GM21381 (cell line): ENCODE measurements around the gene CROCC.
"Not testable (repeated sequence)": the region's sequence is repeated elsewhere in the genome, so short reads cannot be mapped to it uniquely, and the experiment has no call there.

ENCODE experiments used
- ATAC-seq: cut with Tn5 transposase; IDR thresholded peaks from one replicate; pipeline ENCODE4 v1.9.1; 2021; ENCODE audit warnings: mild to moderate bottlenecking, moderate library complexity; ENCODE audit not compliant: unreplicated experiment

CROCC gene

DNA sequence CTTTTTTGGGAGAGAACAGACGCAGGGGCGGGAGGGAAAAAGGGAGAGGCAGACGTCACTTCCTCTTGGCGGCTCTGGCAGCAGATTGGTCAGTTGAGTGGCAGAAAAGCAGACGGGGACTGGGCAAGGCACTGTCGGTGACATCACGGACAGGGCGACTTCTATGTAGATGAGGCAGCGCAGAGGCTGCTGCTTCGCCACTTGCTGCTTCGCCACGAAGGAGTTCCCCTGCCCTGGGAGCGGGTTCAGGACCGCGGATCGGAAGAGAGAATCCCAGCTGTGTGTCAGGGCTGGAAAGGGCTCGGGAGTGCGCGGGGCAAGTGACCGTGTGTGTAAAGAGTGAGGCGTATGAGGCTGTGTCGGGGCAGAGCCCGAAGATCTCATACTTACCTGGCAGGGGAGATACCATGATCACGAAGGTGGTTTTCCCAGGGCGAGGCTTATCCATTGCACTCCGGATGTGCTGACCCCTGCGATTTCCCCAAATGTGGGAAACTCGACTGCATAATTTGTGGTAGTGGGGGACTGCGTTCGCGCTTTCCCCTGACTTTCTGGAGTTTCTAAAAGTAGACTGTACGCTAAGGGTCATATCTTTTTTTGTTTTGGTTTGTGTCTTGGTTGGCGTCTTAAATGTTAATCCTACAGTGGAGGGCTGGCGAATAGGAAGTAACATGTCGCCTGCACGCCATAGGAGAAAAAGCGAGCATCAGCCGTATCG is 26.0 kb upstream of the CROCC start, which contains the start of gene RNU1-2:
TSS of gene RNU1-2 (plus strand) at position 383 of the 718 bp plus-strand sequence.
- ATAC-seq: peak; percentile 98

DNA sequence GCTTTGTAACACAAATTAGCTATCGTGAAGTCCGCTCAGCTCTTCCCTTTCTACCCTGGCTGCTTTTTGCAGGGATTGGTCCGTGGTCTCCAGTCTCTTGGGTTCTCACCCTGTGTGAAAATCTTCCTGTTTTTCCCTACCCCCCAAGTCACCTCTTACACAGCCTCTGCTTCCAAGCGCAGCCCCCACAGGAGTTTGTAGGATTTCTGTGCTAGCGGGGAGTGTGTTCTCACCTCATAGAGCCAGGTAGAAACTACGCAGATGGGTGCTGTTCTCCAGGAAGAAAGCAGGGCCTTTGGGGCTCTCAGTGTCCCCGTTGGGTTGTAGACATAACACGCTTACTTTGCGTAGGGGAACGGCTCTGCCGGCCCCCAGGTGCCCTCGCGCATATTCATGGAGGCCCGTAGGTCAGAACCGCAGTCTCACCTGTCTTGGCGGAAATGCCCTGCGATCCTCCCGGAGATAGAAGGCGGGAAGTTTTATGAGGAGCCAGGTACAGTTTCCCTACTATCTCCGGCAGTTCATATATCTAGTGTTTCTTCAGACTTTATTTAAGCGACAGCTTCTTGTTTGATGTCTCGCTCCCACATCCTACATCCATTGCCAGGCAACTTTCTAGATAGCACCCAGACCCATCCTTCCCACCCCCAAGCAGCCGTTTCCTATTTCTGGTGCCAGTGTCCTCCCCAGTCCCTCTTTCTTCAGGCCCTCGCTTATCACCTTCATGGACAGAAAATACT is 25.2 kb upstream of the CROCC start:
- peak; percentile 24 for ATAC-seq

DNA sequence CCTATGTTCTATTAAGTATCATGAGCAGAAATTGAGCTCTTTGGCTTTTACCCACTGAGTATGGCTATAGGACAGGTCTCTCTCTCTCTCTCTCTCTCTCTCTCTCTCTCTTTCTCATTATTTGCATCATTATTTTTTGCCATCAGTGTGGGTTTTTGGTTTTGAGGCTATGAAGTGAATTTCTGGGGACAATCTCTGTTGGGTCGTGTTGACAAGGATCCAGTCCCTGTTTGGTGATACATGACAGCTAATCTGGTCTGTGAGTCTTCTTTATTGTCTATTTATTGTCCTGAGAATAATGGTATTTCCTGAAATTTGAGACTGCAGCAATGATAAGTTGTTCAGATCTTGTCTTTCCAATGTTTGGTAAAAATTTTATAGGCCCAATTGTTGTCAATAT is 24.1 kb upstream of the CROCC start:
- not testable (repeated sequence) for ATAC-seq

DNA sequence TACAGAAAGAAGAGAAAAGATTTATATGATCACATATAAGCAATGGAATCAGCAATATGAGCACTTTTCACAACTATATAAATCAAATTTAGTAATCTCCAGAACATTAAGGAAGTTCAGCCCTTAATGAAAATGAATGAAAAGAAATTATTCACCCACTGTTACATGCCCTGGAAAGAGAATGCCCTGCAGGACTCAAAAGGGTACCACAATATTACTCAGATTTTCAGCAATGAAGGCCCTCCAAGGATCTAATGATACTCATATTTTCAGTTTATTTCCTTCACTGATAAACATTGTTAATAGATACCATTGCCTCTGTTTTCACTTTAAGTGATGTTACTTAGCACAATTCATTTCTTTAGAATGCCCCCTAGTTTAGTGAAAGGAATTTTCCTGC is 23.4 kb upstream of the CROCC start:
- not testable (repeated sequence) for ATAC-seq

DNA sequence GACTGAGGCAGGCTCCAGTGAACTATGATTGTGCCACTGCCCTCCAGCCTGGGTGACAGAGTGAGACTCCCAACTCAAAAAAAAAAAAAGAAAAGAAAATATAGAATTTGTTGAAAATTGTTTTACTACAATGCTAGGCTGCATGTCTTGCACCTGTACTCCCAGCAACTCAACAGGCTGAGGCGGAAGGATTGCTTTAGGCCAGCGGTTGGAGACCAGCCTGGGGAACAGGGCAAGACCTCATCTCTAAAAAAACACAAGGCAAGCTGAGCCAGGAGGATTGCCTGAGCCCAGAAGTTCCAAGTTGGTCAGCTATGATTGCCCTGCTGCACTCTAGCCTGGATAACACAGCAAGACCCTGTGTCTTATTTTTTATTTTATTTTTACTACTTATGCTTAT is 22.7 kb upstream of the CROCC start:
- ATAC-seq: not testable (repeated sequence)

DNA sequence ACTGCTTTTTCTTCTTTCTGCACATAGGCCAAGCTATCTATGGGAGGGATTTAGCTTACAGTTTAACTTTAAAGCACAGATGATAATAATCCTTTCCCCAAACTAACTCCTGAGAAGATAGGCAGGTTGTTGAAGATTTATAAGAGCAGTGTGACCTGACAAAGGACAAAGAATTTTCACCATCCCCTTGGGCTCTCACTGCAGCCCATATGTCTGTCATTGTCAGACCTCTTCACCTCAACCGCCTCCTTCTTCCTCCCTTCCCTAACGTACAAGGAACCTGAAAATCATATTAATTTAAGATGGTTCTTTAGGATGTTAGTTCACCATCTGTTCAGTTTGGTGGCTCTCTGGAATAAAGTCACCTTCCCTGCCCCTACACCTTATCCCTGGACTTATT is 21.0 kb upstream of the CROCC start:
- ATAC-seq: no peak

DNA sequence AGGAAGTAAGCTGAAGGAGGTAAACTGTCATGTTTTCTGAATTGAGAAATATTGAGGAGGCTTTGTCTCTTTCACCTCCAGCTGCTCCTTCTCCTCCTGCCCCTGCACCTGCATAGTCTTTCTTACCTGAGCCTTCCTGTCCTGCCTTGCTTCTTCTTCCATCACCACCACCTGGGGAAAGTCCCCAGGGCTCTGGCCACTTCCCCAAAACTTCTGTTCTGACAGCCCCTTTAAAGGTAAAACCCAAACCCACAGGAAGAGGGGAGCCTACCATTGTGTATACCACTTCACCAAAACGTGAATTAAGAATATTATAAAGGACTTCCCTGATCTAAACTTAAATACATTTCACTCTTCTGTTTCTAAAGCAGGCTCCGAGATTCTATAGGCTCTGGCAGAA is 20.4 kb upstream of the CROCC start:
- not testable (repeated sequence) for ATAC-seq

DNA sequence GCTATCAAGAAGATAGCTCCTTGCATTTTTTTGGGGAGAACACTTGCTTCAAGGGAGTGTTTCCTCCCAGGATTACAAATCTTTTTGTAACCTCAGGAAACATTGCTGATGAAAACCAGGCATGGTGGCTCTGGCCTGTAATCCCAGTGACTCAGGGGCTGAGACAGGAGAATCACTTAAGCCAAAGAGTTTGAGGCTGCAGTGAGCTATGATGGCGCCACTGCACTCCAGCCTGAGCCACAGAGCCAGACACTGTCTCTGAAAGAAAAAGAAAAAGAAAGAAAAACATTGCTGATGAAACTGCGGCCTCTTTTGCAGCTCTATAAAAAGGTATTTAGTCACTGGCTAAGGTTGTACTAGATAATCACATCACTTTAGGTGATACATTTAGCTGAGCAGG is 18.7 kb upstream of the CROCC start:
- no peak for ATAC-seq

DNA sequence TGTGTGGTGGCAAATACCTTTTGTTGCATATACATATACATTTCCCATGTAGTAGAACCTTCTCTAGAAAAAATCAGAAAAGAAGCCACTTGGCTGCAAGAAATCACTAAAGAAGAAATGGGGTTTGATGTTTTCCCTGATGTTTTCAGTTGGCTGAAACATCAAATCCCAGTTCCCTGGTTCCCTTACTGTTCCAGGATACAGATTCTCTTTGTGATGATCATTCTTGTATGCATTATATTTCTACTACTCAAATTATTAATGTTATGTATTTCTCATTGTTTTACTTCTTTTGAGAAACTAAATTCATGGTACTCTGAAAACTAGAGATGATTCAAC is 18.3 kb upstream of the CROCC start:
- ATAC-seq: no peak

DNA sequence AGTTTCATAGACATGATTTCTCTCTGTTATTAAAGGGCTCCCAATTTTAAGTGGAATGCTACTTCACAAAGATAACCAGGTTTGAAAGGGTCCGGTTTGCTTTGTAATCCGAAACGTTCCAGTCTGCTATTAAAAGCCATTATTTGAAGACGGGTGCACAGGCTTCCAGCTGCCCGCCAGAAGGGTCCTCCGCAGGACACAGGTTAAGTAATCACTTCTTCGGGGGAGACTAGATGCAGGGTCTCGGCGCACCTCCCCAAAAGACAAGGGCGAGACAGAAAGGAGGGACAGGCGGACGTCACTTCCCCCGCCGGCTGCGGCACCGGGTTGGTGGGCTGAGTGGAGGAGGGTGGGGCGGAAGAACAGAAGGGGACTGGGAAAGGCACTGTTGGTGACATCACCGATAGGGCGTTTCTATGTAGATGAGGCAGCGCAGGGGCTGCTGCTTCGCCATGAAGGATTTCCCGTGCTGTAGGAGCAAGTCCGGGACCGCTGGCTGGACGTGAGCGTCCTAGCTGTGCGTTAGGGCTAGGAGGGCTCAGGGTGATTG is 17.1 kb upstream of the CROCC start:
- ATAC-seq: peak; percentile 92

DNA sequence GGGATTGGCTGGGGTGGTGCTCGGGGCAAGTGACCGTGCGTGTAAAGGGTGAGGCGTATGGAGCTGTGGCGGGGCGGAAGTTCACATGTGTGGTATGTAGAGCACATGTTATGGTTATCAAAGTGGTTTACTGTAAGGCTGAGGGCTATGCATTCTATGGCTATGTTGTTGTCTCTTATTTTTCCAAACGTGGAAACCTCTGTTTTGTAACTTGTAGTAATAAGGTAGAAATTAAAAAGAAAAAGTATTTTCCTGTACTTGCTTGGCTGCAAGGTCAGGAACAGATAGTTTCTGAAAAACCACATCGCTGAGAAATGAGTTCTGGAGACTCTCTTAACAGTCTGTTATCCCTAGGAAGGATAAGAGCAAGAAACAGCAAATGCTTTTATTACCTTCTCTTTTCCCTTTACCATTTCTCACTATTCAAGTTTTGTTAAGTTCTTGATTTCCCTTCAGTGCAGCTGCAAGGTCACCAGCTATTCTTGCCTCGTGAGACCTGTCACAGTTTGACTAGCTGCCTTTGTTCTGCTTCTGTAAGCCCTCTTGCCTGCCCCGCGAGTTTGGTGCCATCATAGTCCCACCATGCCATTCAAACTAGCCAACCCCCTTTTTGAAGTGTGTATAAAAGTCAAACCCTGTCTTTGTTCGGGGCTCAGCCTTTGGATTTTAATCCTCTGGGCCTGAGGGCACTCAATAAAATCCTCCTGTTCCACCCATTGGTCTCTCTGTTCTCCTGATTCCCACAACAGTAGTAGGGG is 16.4 kb upstream of the CROCC start:
- ATAC-seq: peak; percentile 68

DNA sequence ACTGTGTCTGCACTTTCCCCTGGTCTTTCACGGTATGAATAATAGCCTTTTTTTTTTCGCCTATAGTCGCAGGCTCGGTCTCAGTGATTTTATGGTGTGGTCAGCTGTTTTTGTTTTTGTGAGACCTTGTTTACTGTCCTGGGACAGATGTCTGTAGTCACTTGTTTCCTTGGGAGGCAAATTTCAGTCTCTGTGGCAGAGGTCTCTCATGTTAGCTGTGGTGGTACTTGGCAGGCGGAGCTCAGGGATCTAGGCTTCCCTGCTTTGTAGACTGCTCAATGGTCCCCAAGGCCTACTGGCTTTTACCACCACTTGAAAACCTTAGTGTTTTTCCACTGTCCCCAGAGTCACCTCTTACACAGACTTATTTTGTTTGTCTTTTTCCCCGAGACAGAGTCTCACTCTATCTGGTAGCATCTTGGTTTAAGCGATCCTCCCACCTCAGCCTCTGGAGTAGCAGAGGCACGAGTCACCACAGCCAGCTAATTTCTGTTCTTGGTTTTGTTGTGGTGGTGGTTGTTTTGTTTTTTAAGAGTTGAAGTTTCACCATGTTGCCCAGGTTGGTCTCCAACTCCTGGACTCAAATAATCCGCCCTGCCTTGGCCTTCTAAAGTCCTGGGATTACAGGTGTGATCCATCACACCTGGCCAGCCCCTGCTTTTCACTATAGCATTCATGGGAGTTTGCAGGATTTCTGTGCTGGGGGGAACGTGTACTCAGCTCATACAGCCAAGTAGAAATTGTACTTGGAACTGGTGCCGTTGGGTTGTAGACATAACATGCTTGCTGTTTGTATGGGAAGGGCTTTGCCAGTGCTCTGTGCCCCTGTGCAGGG is 15.6 kb upstream of the CROCC start:
- ATAC-seq: no peak

DNA sequence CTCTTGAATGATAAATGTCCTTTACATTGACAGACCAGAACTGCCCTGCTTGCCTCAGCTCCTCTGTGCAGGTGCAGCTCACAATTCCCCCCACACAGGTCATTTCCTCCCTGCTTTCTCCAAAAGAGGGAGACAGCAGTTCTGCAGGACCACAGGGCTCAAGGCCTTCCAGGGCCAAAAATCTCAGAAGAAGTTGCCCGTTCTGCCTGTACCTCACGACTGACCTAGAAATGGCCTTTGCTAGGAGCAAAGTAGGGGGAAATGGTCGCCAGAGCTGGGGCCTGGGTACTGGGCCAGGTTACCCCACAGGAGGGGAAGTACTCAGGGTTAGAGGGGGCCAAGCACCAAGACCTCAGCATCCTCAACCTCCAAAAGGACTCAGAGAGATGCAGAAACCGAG is 14.9 kb upstream of the CROCC start:
- ATAC-seq: no peak

DNA sequence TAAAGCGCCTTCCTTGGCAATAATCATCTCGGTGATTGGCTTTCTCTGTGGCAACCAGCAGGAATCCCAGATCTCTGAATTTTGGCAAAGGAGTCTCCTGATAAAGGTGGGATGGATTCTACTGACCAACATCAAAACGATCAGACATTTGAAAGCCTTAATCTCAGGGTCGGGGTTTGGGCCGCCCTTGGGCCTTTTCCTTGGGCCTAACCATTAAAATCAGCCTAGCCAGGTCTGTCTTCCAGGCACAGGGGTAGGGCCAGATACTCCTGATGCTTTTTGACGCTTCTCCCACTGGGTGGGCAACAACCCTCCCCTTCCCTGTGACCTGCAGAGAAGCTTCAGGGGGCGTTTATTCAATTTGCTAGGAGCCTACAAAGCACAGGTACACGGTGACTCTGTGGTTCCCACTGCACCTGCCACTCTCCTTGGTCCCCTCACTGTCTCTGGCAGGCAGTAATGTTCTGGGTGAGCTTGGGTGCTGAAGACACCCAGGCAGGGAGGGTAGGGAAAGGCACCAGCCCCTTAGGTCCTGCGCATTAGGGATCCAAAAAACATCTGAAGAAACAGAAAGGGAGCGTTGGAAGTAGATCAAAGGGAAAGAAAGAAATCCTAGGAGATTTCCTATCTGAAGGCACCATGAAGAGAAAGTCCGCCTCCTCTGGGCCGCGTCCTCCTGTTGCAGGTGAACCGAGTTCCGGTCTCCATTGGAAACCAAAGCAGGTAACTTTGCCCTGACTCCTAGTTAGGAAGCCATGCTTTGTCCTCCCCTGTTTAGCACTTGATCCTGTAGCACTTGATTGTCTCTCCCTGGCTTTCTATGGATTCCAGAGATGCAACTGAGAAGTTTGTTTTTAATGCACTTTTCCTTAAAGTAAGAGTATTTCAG is 13.6 kb upstream of the CROCC start:
- ATAC-seq: no peak

DNA sequence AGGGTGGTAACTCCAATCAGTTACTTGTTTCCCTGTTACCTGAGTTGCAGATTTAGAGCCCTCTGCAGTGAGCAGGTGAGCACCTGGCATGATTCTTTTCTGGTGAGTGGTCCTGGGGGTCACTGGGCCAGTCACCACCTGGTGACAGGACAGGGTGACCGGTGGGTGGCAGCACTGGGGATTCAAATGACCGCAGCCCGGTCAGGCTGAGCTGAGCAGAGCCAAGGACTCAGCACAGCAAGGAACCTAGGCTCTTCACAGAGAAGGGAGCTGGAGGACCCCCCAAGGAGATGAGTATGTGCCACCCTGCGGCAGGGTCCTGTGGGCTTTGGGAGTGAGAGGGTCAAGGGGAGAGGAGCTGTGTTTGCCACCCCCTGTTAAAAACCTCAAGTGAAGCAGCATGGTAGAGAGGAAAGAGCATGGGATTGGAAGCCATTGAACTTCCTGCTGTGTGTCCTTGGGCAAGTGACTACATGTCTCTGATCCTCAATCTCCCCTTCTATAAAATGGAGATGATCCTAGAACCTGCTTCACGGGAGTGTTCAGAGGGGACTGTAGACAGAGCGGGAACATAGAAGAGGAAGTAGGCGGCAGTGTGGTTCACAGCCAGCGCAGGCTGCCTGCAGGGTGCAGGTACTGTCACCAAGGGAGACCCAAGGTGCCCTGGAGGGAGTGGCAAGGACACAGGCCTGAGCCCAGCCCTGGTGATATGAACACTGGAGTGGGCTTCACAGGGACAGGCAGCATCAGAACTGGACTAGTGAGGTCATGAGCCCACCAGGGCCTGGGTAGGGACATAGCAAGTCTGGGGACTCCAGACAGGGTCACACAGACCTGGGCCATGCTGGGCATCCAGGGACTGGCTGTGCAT is 9.6 kb upstream of the CROCC start:
- ATAC-seq: not testable (repeated sequence)

DNA sequence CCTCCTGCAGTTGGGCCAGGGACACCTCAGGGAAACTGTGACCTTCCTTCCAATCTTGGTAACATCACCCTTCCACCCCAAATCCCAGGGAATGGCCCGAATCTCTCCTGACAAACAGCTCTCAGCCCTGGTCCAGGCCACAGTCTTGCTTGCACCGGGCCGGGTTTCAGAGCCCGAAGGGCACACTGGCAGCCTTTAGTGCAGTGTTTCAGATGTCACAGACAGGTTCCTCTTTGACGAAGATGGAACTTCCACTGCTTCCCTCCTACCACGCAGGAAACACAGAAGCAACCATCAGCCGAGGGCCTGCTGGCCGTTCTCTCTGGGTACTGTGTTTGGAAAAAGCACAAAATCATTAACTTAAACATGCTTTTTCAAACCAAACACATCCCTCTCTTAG is 9.0 kb upstream of the CROCC start:
- ATAC-seq: not testable (repeated sequence)

DNA sequence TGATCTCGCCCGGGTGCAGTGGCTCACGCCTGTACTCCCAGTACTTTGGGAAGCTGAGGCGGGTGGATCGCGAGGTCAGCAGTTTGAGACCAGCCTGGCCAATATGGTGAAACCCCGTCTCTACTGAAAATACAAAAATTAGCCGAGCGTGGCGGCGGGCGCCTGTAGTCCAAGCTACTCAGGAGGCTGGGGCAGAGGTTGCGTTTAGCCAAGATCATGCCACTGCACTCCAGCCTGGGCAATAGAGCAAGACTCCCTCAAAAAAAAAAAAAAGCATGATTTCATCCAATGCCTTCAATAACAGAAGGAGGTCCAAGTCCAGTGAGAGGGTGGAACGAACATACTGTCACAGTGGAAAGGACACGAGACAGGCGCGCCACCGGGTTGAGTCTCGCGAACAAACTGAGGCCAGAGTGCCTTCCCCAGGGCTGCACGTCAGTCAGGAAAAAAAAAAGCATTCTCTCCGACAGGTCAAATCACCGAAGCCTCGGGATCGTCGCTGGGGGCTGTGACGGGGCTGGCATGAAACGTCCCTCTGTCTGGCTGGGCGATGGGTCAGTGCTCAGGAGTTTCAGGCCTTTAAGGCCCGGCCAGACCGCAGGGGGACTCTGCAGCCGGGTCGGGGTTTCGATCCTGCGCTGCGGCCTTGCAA is 8.4 kb upstream of the CROCC start:
- no peak for ATAC-seq
